Measurements from ENCODE around the gene GALK1. TPM values are rescaled to one million over a fixed set of nuclear protein-coding genes. Genes with fewer than 3 reads are reported as not detected.

GALK1 gene
- total and polyA plus RNA-seq, 2 of the 13 experiments (the other 11 are each of a cell fraction or from before 2014, with no cell fraction given) = 59.9 to 93.6 TPM

- no peak overlapping the region for H3K9ac ChIP-seq (ENCODE audit: insufficient read depth, low read depth, low read length)
- TF ChIP-seq ZNF138 (CRISPR knock-in tag; IDR thresholded peaks at IDR 0.05; ENCODE audit: low read depth) (no peak), ZNF232 (CRISPR knock-in tag; IDR thresholded peaks at IDR 0.05; ENCODE audit: borderline replicate concordance) (no peak), HOXA5 (CRISPR knock-in tag; IDR thresholded peaks at IDR 0.05) (no peak), KDM2A (CRISPR knock-in tag; IDR thresholded peaks at IDR 0.05; ENCODE audit: borderline replicate concordance, low read depth) (no peak), RCOR2 (CRISPR knock-in tag; IDR thresholded peaks at IDR 0.05) (no peak), ETV6 (CRISPR knock-in tag; conservative IDR thresholded peaks at IDR 0.05) (no peak), ERF (CRISPR knock-in tag; IDR thresholded peaks at IDR 0.05) (no peak), ZFP37 (CRISPR knock-in tag; IDR thresholded peaks at IDR 0.05; ENCODE audit: borderline replicate concordance) (no peak), GLI4 (CRISPR knock-in tag; IDR thresholded peaks at IDR 0.05; ENCODE audit: borderline replicate concordance) (no peak), JARID2 (CRISPR knock-in tag; IDR thresholded peaks at IDR 0.05; ENCODE audit: insufficient replicate concordance) (no peak), HOXA9 (CRISPR knock-in tag; IDR thresholded peaks at IDR 0.05; ENCODE audit: borderline replicate concordance) (no peak), MBD4 (IDR thresholded peaks at IDR 0.05; ENCODE audit: borderline replicate concordance, low read length) (no peak), ZKSCAN1 (IDR thresholded peaks at IDR 0.05; ENCODE audit: low read length) (no peak), ZSCAN31 (CRISPR knock-in tag; IDR thresholded peaks at IDR 0.05; ENCODE audit: low read depth) (no peak), TCF7 (IDR thresholded peaks at IDR 0.05; ENCODE audit: low read depth) (no peak), ZNF10 (CRISPR knock-in tag; IDR thresholded peaks at IDR 0.05; ENCODE audit: borderline replicate concordance, low read depth) (no peak), AKNA (CRISPR knock-in tag; IDR thresholded peaks at IDR 0.05; ENCODE audit: borderline replicate concordance) (no peak)
- H4K20me1 ChIP-seq (ENCODE audit: insufficient read depth, low read length) = no peaks in the 10 kb centered on the region
- no TSS peak for BruUV-seq (replicated peaks)
- H2AFZ ChIP-seq (ENCODE audit: low read length) = no peak overlapping the region
- H3K79me2 ChIP-seq (ENCODE audit: insufficient read depth, low read length) = peaks cover 7% of the 10 kb centered on the region
- no peak overlapping the region for H3K4me2 ChIP-seq (ENCODE audit: low read depth, low read length)
- no peaks in the 10 kb centered on the region for H3K9me3 ChIP-seq (ENCODE audit: low read length)
- H3K4me3 ChIP-seq (replicated peaks in 1 of 3; ENCODE audit: insufficient read depth in 1 of 3, low read depth in 2 of 3, low read length in 3 of 3) = no peak overlapping the region
- FAIRE-seq = no peak
- no peaks in the 10 kb centered on the region for H3K4me1 ChIP-seq (ENCODE audit: insufficient read depth, low read length)
- CTCF ChIA-PET (ENCODE audit: low intra/inter-chr PET ratio, low total read pairs) = no interaction called here
- POLR2A ChIA-PET = interaction anchor here (0.8 to 3.0 kb wide), 2 partner anchors 28 to 47 kb away, joined by 4 to 11 read pairs; partner anchors contain the start of gene WBP2
- in situ Hi-C loops (cut with HindIII; ENCODE audit: extremely low pct_ligation_motif_present, low pct_unique_long_range_greater_than_20kb) (no loop called here), intact Hi-C loops (cut with micrococcal nuclease; ENCODE audit: unreplicated experiment) (no loop called here)
- peaks cover 33 to 46% of the 10 kb centered on the region in 2 experiments for H3K36me3 ChIP-seq (replicated peaks in 1 of 2; ENCODE audit: control insufficient read depth in 1 of 2, insufficient read depth in 2 of 2, low read length in 2 of 2)
- no peak for DNase-seq (ENCODE audit: low spot score)
- WGBS (ENCODE audit: low lambda C conversion rate) = over 99% methylated on average over 3 of the region's 3 CpGs
- H3K27me3 ChIP-seq (ENCODE audit: control insufficient read depth in 1 of 2, insufficient read depth in 2 of 2, low read length in 2 of 2) = no peaks in the 10 kb centered on the region
- ATAC-seq = no peak
- H3K27ac ChIP-seq (ENCODE audit: extremely low read length, insufficient read depth, low read length) = no peak overlapping the region
These were observed 42.9 kb upstream of the GALK1 start for GRCh38 chr17:75807861-75808260.

Measured in HepG2 (cell line).